BJ (cell line): ENCODE measurements around the gene IYD. TPM values are rescaled to one million over a fixed set of nuclear protein-coding genes. Genes with fewer than 3 reads are reported as not detected.

Experiments
- CTCF ChIA-PET: fragments of 350-600 bp; formaldehyde crosslinking; extraction: SDS; loops from one replicate; lab custom pipeline; 2021; ENCODE audit warnings: antibody characterized with exemption, inconsistent platforms; lab: Yijun Ruan, JAX
- POLR2A ChIA-PET: fragments of 300-600 bp; sonication (Branson Sonifier 250); formaldehyde crosslinking; extraction: SDS; loops from one replicate; lab custom pipeline; 2021; ENCODE audit warnings: antibody characterized with exemption; lab: Charles Lee
- DNase-seq: peaks from one replicate; pipeline ENCODE4 v3.0.0-alpha.2; 2011; ENCODE audit warnings: low read depth
- H3K27me3 ChIP-seq: 2 replicates; pipeline ENCODE4 v1.6.0; 2011; ENCODE audit warnings: low read length; ENCODE audit not compliant: control insufficient read depth, insufficient read depth
- H3K36me3 ChIP-seq: 2 replicates; pipeline ENCODE4 v1.5.1; 2011; ENCODE audit warnings: low read length; ENCODE audit not compliant: control insufficient read depth, insufficient read depth
- H3K4me3 ChIP-seq: 2 replicates; pipeline ENCODE4 v1.5.1; 2011; ENCODE audit warnings: low read depth, mild to moderate bottlenecking, control low read depth, low read length
- polyA plus RNA-seq: library from polyadenylated mRNA; depleted of rRNA; stranded (reverse); fragments of >200 nt; gene quantifications from 2 replicates; pipeline ENCODE4 v1.2.3, GENCODE V29; 2011
- TF ChIP-seq, protein P1 (sequence below): IDR thresholded peaks from 2 replicates; pipeline ENCODE4 v1.5.1; 2011; ENCODE audit warnings: low read depth, mild to moderate bottlenecking, control low read depth, inconsistent platforms, low read length, moderate library complexity; ENCODE audit not compliant: insufficient read depth

Gene IYD
- polyA plus RNA-seq, 1 experiment = not detected

DNA sequence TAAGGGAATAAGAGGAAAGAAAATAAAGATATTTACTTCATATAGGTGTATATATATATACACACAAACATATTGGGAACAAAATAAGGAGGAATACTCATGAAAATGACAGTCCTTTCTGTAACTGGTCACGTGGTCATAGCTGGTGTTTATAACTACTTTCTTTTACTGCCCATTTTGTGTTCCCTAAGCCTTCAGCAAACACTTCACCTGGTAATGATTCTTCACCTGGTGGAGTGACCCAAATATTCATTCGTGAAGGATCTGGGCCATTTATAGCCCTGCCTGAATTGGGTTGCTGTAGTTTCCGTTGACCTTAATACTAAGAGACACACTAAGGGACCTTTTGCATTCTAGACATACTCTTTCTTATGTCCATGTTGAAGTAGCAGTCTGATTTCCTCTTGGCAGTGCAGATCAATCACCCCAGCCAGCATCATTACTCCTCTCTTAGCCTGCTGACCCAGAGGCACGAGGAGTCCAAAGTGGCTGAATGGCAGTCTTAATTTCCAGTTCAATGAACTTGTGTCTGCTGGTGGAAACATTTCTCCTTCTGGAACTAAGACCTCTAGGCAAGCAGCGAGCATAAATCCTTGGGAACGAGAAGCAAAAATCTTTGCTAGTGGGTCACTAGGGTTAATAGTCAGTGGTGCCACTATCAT, 39.9 kb upstream of the IYD start:
- Histone ChIP-seq H3K4me3 (no peak overlapping the region), H3K27me3 (no peaks in the 10 kb centered on the region), H3K36me3 (no peaks in the 10 kb centered on the region)
- TF ChIP-seq, protein P1, sequence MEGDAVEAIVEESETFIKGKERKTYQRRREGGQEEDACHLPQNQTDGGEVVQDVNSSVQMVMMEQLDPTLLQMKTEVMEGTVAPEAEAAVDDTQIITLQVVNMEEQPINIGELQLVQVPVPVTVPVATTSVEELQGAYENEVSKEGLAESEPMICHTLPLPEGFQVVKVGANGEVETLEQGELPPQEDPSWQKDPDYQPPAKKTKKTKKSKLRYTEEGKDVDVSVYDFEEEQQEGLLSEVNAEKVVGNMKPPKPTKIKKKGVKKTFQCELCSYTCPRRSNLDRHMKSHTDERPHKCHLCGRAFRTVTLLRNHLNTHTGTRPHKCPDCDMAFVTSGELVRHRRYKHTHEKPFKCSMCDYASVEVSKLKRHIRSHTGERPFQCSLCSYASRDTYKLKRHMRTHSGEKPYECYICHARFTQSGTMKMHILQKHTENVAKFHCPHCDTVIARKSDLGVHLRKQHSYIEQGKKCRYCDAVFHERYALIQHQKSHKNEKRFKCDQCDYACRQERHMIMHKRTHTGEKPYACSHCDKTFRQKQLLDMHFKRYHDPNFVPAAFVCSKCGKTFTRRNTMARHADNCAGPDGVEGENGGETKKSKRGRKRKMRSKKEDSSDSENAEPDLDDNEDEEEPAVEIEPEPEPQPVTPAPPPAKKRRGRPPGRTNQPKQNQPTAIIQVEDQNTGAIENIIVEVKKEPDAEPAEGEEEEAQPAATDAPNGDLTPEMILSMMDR = no peak
- CTCF ChIA-PET = interaction anchor here (1.6 kb wide), 1 partner anchor 248 kb away, joined by 5 read pairs; no protein-coding TSS in a partner anchor
- no peak for DNase-seq
- POLR2A ChIA-PET = no interaction called here

DNA sequence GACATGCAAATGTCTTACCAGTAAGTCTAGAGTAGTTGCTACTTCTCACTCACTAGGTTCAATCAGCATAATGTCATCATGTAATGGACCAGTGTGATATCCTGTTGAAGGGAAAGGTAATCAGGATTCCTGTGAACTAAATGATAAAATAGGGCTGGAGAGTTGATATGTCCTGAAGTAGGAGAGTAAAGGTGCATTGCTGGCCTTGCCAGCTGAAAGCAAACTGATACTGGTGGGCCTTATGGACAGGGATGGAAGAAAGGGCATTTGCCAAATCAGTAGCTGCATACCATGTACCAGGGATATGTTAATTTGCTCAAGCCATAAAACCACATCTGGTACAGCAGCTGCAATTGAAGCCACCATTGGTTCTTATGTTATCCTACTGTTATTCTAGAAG, 37.5 kb upstream of the IYD start:
- DNase-seq = no peak
- POLR2A ChIA-PET = no interaction called here
- TF ChIP-seq, protein P1 = no peak
- Histone ChIP-seq H3K27me3 (no peaks in the 10 kb centered on the region), H3K36me3 (no peaks in the 10 kb centered on the region), H3K4me3 (no peak overlapping the region)
- CTCF ChIA-PET = interaction anchor here (1.8 kb wide), 1 partner anchor 251 kb away, joined by 10 read pairs; no protein-coding TSS in a partner anchor

DNA sequence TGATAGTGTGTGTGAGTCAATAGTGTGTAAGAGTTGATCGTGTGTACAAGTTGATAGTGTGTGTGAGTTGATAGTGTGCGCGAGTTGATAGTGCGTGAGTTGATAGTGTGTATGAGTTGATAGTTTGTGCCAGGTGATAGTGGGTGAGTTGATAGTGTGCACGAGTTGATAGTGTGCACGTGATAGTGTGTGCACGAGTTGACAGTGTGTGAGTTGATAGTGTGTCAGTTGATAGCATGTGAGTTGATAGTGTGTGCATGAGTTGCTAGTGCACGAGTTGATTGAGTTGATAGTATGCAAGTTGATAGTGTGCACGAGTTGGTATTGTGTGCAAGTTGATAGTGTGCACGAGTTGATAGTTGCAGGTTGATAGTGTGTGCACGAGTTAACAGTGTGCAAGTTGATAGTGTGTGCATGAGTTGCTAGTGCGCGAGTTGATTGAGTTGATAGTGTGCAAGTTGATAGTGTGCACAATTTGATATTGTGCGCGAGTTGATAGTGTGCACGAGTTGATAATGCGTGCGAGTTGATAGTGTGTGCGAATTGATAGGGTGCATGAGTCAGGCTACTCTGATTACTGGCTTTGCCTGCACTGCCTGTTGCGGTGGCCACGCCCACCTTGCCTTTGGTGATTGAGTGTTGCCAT, 35.8 kb upstream of the IYD start:
- ChIA-PET CTCF (no interaction called here), POLR2A (no interaction called here)
- DNase-seq = no peak
- TF ChIP-seq, protein P1 = no peak
- Histone ChIP-seq H3K36me3 (no peaks in the 10 kb centered on the region), H3K27me3 (no peaks in the 10 kb centered on the region; the same call in 1 of the 2 replicates), H3K4me3 (no peak overlapping the region)

DNA sequence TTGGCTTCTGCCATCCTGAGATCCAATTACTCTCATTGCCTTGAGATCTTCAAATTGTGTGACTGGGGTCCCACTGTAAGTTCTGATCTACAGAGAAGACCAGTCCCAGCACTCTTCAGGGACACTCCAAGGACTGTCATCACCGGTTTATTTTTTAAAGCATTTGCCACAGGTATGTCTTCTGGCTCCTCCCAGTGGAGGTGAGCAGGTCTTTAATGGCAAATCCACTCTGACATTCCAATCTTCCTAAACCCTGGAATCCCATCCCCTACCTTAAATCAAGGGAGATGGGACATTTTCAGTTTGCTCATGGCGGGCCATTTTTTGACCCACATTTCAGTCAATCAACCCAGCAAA, 35.2 kb upstream of the IYD start:
- TF ChIP-seq, protein P1 = no peak
- H3K27me3 ChIP-seq = no peaks in the 10 kb centered on the region; the same call in 1 of the 2 replicates
- H3K36me3 ChIP-seq = no peaks in the 10 kb centered on the region
- DNase-seq = no peak
- ChIA-PET POLR2A (no interaction called here), CTCF (no interaction called here)
- no peak overlapping the region for H3K4me3 ChIP-seq
